Measurements from ENCODE around the gene STARD13. TPM values are rescaled to one million over a fixed set of nuclear protein-coding genes. Genes with fewer than 3 reads are reported as not detected.

The STARD13 gene
- total RNA-seq, 1 experiment from 2014 or later: 2.1 TPM

- H3K27ac Mint-ChIP-seq: peak overlapping the region; percentile 96 to 99 (median 98)
Measured at GRCh38 chr13:33258808-33259193, 26.8 kb downstream of the STARD13 start.

More at GRCh38 chr13:33258808-33259193, 26.8 kb downstream of the STARD13 start:
- Histone ChIP-seq H4K8ac (replicated peaks; ENCODE audit: insufficient read length, low read depth, low read length) (no peak overlapping the region), H3K9ac (ENCODE audit: extremely low read depth, insufficient read length, low read length) (no peak overlapping the region), H3K79me1 (ENCODE audit: insufficient read depth, low read depth, low read length, poor library complexity, severe bottlenecking) (no peaks in the 10 kb centered on the region), H2BK5ac (ENCODE audit: insufficient read length, low read length) (peak overlapping the region; percentile 62), H3K27me3 (ENCODE audit: insufficient read depth, low read length) (no peaks in the 10 kb centered on the region), H3T11ph (ENCODE audit: low read length) (no peak overlapping the region), H3K27ac (ENCODE audit: insufficient read length, low read depth, low read length) (peak overlapping the region; percentile 89), H4K5ac (ENCODE audit: insufficient read length, low read depth, low read length) (no peak overlapping the region), H3K23ac (ENCODE audit: insufficient read length, low read depth, low read length) (no peak overlapping the region), H2AFZ (ENCODE audit: low read length) (no peak overlapping the region), H2BK12ac (ENCODE audit: insufficient read length, low read depth, low read length) (peak overlapping the region; percentile 27), H2BK20ac (ENCODE audit: low read depth, low read length, poor library complexity, severe bottlenecking) (no peak overlapping the region), H2BK15ac (ENCODE audit: low read depth, low read length) (no peak overlapping the region), H3K9me3 (ENCODE audit: control insufficient read depth, low read depth, low read length) (no peaks in the 10 kb centered on the region), H4K91ac (ENCODE audit: insufficient read length, low read depth, low read length) (peak overlapping the region; percentile 88), H3K18ac (ENCODE audit: insufficient read length, low read depth, low read length) (peak overlapping the region; percentile 73), H3K4ac (ENCODE audit: low read depth, low read length) (no peak overlapping the region), H3K56ac (ENCODE audit: insufficient read length, low read depth, low read length) (no peak overlapping the region), H3K14ac (ENCODE audit: insufficient read depth, low read length) (no peak overlapping the region; the same call in 1 of the 2 replicates), H3K23me2 (ENCODE audit: insufficient read length, low read depth, low read length, poor library complexity, severe bottlenecking) (no peaks in the 10 kb centered on the region), H3K4me2 (ENCODE audit: insufficient read depth, insufficient read length, low read length) (no peak overlapping the region), H2BK120ac (ENCODE audit: low read depth, low read length, poor library complexity, severe bottlenecking) (peak overlapping the region; percentile 39), H4K20me1 (ENCODE audit: control insufficient read depth, insufficient read depth, insufficient read length) (no peaks in the 10 kb centered on the region), H3K4me1 (ENCODE audit: insufficient read depth, low read length) (peaks cover 11% of the 10 kb centered on the region; the same call in 1 of the 2 replicates), H3K79me2 (ENCODE audit: insufficient read depth, low read length) (no peaks in the 10 kb centered on the region; the same call in 1 of the 2 replicates), H2AK5ac (ENCODE audit: insufficient read length, low read length) (peak overlapping the region; percentile 94)
- no peaks in the 10 kb centered on the region for H3K9me3 Mint-ChIP-seq
- peaks cover 0 to 1% (median 0%) of the 10 kb centered on the region in 3 experiments; a peak in 2 of 7 replicates for H3K36me3 Mint-ChIP-seq (ENCODE audit: insufficient read depth in 1 of 3, low read depth in 3 of 3)
- H3K27me3 Mint-ChIP-seq (ENCODE audit: low read depth): no peaks in the 10 kb centered on the region
- no peak overlapping the region for H3K4me3 Mint-ChIP-seq
- no peak for TF ChIP-seq CTCF (conservative IDR thresholded peaks at IDR 0.05)
- no peak for DNase-seq
- H3K4me1 Mint-ChIP-seq: peaks cover 32 to 58% of the 10 kb centered on the region in 2 experiments

Measured in H9 (cell line).